Measurements from ENCODE around the gene KCNIP4.
A peak's percentile ranks its signal among the peaks of the same experiment; 100 is the strongest.

Gene KCNIP4

DNA sequence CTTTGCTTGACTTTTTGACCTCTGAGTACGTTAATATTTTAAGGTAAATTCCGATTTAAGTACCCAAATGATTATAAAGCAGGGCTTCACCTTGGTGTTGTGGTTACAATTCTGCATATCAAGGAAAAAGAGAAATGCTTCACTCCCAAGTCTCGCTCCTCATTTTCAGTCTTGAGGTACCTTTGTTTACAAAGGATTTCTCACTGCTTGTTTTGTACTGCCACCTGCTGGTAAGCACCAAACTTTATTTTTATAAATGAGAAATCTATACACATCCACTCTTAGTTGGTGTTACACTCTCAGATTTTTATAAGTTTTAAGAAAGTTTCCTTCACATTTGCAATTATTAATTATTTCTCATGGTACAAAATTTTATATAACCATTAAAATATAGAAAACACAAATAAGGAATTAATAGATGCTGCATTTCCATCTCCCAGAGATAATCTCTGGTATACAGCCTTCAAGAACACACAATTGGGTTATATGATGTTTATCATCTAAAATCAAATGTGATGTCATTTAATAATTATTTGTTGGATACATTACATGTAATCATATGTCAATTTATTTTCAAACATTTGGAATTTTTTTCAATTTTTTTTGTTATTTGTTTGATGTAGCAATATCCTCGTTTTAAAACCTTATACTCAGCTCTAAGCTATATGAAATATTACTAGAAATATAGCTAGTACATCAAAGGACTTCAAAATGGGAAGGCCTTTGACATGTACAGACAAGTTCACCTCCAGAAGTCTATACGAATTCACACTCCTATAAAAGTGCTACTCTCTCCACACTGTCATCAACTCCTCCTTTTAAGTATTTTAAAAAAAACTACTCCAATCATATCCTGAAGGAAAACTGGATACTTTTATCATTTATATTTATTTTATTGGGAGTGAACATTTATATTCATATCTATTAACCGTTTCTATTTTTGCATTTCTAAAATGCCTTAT is 179.9 kb downstream of the KCNIP4 start:
- peak in 1 of 2 donors; percentile 10 for DNase-seq (ENCODE audit: low read depth in 1 of 2, low spot score in 1 of 2)

DNA sequence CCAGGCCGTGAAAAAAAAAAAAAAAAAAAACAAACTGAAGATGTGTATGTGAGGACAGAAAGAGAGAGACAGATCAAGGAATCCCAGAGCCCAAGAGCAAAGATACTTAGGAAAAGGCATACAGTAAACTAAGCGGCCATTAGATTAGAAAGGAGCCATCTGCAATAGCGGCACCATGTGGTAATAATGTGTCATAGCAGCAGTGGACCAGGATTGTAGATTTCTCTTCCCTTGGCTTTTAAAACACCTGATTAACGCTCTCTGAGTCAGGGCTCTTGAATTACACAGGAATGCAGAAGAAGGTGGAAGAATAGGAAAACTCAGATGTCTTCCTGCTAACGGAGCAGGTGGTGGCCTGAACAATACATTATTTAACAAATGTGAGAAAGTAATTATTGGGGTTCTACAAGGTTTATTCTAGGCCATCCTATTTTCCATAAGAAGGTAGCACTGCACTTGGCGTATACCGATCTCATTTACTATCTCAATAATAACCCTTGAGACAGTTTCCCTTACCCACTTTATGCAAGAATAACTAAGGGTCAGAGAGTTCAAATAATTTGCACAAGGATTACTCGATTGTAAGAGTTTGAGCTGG is 182.7 kb downstream of the KCNIP4 start:
- peak in 1 of 2 donors; percentile 7 for DNase-seq (ENCODE audit: low read depth in 1 of 2, low spot score in 1 of 2)

DNA sequence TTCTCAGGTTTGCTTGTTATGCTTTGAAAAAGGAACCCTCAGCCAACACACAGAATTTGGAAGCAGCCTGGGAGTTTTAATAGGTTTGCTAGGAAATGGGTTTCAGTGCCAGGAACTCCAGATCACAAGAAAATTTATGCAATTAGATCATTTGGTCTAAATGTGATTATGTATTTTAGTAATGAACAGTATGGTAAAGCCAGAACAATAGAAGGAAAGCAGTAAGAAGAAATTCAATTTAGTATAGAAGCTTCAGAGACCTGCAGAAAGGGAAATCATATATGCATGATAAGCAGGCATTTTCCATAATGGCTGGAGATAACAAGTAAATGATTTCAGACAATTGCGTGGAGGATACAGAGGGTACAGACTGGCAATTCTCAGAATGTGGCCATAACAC is 184.7 kb downstream of the KCNIP4 start:
- DNase-seq (ENCODE audit: low read depth in 1 of 2, low spot score in 1 of 2), result no peak

DNA sequence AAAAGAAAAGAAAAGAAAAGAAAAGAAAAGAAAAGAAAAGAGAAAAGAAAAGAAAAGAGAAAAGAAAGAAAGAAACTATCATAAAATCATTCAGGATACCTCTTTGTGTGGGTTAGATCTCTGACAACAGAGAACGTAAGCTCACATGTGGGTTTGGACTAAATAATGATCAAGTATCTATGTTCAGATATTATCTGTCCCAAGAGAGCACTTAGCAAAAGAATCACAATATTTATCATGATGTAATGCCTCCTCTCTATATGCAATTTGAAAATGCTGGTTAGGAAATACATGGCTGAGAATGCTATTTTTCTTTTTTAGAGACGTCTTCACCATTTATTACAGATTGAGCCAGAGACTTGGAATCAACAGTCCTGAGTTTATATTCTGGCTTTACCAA is 191.3 kb downstream of the KCNIP4 start:
- DNase-seq (ENCODE audit: low read depth in 1 of 2, low spot score in 1 of 2), result no peak

DNA sequence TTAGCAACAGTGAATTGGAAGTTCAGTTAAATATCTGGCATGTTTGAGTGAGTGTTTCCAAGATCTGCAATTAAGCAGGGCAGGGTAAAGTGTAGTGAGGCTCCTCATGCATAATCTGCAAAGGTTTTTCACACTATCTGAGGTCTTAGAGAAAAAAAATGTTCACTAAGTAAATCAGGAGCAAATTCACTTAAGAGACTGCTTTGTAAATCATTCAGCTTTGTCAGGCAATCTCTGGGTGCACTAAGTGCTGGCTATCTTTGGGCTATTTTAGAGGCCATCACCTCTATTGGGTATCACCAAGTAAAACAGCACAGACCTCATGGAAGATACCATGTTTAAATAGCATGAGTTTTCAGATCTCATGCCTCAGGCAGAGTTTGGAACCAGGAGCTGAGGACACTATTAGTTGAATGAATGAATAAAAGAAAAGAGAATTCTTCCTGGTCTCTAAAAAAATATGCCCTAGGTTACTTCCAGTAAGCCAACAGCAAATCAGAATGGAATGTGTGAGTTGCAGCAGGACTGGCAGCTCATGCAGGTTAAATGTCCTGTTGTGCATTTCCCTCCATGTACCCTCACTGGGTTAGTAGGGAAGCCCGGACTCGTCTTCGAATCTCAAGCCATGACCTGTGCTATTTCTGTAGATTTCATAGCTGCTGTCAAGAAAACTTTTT is 195.3 kb downstream of the KCNIP4 start:
- DNase-seq (ENCODE audit: low read depth in 1 of 2, low spot score in 1 of 2), result no peak

DNA sequence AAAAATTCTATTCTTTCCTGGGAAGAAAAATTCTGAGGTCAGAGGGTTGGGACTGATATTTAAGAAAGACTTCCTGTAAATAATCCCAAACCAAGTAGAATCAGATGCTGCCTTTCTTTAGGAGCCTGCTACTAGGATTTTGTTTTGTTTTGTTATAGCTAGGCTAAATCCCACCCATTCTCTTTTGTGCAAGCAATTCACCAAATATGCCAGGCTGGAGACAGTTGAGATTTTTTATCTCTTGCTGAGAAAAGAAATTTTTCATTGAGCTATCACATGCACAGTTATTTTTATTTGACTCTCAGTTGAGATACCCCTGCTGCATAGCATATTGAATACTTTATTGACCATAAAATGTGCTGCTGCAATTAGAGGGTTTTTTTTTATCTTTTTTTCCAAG is 196.0 kb downstream of the KCNIP4 start:
- no peak for DNase-seq (ENCODE audit: low read depth in 1 of 2, low spot score in 1 of 2)

DNA sequence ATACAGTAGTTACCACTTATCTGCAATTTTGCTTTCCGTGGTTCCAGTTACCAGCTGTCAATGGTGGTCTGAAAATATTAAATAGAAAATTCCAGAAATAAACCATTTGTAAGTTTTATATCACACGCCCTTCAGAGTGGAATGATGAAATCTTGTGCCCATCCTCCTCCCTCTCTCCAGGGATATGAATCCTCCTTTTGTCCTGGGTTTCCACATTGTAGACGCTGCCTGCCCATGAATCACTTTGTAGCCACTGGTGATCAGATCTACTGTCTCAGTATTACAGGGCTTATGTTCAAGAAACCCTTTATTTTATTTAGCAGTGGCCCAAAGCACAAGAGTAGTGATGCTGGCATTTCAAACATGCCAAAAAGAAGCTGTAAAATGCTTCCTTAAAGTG is 198.6 kb downstream of the KCNIP4 start:
- DNase-seq (ENCODE audit: low read depth in 1 of 2, low spot score in 1 of 2), result no peak

DNA sequence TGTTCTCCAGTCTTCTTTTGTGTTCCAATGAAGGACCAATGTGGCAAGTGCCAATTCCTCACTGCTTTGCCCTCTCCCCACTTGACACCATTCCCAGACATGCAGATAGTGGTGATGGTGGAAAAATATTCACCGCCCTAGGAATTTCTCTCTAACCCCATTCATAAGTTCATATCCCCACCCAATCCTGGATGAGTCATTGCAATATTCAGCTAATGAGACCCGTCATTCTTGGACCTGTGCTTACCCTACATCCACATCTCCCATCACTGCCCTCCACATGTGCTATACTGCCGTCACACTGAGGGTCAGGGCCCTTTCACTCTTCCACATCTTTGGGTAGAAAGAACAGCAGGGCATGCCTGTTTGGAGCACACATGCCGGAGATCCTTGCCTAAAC is 199.2 kb downstream of the KCNIP4 start:
- DNase-seq (ENCODE audit: low read depth in 1 of 2, low spot score in 1 of 2), result no peak

DNA sequence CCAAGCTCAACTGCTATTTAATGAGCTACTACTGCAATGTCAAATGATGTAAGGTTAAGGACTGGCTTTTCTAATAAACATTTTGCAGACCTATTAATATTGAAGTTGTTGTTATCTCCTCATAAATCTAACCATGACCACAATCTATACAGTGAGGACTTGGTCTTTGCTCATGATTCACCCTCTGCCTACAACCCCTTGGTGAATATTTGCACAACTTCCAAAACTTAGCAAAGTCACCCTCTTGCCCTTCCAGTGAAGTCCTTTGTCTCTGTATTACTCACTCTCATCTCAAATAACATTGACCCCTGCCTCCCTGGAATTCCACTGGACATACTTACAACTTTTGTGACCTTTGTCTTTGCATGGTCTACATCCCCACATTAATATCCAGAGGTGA is 204.5 kb downstream of the KCNIP4 start:
- no peak for DNase-seq (ENCODE audit: low read depth in 1 of 2, low spot score in 1 of 2)

DNA sequence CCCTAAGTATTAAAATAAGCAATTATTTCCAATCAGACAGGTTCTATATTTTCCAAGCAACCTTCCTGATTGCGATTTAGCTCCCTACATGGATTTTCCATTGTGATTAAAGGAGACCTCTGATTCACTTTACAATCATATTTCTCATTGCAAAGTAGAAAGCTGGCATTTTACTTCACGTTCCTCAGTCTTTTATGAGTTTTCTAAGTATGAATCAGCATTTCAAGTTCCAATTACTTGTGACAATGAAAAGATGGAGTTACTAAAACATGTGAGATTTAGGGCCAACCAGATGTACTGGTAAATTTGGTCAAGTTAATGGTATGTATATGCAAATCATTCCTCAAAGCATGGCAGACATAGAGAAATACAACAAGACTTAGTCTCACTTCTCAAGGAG is 206.2 kb downstream of the KCNIP4 start:
- DNase-seq (ENCODE audit: low read depth in 1 of 2, low spot score in 1 of 2), result no peak

DNA sequence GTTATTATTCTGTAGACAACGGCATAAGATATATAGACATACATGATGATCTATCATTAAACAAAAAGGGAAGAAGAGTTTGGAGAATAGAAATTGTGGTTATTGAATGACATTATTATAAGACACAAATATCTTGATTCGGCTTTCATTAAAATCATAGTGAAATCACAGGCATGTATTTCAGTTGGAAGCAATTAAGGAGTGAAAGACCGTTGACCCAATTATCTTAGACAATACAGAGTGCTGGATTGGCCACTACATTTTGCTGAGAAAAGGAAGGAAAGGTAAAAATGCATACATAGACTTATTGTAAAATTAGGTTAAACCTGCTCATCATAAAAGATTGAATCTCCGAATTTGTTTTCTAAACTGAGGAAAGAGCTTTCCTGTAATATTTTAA is 209.8 kb downstream of the KCNIP4 start:
- no peak for DNase-seq (ENCODE audit: low read depth in 1 of 2, low spot score in 1 of 2)

DNA sequence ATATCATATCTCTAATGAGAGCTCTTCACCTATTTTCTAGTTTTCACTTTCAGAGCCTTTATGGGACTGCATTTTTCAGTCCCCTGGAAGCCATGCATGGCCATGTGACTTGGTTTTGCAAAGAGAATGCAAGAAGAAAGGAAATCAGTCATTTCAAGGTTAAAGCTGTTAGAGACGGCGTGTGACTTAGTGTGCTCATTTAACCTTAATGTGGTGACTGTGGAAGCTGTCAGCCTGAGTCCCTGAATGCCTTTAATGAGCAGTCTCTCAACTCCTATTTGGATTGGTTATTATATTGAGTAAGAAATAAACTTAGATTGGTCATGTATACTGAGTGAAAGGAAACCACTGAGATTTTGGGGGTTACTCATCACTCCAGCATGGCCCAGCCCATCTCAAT is 212.7 kb downstream of the KCNIP4 start:
- DNase-seq (ENCODE audit: low read depth in 1 of 2, low spot score in 1 of 2), result no peak

DNA sequence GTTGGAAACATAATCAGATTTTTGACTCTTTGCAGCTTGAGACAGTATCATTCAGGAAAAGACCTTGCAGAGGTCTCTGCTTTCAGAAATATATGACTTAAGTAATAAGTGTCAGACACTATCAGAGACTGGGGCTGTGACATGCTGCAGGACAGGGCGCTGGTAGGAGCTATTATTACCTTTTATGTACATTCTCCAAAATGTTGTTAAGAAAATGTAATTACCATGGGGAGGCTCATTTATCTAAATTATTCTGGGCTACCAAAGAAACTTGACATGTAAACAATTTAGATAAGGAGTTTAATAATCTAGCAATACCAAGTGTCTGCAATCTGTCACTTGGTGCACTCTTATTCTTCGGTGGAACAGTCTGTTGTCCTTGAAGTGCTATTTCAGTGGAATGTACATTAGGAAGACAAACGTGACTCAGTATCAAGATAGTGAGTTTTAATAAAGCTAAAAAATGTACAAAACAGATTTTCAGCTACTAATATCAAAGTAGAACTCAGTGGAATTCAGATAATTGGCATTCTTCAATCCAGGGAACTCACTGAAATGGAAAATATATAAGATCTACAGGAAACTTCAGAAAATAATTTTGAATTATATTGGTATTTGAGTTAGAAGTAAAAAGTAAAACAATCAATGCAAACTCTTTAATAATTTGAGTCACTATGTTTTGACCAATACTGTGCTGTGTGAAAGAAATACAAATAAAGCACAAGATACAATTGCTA is 214.5 kb downstream of the KCNIP4 start:
- no peak for DNase-seq (ENCODE audit: low read depth in 1 of 2, low spot score in 1 of 2)

DNA sequence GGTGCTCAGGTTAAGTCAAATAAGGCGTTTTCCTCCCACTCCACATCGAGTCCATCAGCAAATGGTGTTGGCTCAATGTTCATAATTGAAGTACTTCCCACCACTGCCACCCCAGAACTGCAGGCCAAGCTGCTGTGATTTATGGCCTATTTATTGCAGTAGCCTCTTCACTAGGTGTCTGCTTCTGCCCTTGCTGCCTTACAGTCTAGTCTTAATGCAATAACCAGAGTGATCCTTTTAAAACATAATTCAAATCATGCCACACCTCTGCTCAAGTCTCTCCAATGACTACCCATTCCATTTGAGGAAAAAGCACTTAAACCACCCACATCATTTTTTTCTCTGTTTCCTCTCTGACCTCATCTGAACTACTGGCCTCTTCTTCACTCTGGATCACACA is 220.3 kb downstream of the KCNIP4 start:
- DNase-seq (ENCODE audit: low read depth in 1 of 2, low spot score in 1 of 2), result no peak

DNA sequence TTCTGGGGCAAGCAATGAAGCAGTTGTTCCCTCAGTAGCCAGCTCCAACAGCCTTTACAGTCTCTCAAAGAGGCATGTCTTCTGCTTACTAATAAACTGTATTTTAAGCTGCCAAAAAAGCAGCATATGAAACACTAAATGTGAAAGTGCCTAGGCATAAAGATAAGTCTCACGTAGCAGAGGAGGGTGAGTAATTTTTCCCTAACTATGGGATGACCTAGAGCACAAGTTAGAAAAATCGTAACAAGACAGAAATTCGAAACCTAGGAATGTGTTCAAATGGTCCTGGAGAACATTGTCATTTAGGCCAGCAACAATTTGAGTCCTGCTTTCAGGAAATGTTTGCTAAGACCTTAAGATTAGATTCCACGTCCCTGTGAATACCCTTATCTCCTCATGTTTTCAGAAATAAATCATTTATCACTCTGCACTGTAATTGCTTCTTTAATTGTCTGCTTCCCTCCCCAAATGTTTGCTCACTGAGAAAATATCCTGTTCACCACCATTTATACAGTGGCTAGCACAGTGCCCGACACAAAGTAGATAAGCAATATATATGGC is 222.2 kb downstream of the KCNIP4 start:
- no peak for DNase-seq (ENCODE audit: low read depth in 1 of 2, low spot score in 1 of 2)

DNA sequence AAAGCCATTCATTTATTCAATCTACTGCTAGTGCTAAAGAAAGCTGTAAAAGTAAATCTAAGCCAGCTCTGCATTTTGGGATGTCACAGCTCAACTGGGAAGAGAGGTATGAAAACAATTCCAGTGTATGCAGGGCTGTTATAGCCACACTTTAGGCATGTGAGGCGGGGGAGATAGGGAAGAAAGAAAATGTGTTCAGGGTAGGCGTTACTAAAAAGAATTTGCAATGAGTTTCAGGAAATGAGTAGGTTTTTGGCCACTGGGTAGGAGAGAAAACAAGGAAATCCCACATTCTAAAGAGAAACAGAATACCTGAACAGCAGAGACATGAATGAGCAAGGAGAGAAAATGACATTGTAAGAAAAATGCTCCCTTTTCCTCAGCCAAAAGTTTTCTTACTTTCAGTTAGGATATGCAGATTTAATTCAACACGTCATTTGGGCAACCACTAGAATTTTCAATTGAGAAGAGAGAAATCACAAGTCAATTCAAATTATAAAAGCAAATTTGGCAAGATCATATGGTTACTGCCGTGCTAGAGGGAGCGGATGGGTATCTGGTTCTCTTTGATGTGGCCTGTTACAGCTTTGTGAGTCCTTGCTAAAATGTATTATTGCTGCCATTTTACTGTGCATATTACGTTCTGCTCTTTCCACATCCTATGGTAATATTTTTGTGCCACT is 226.3 kb downstream of the KCNIP4 start:
- DNase-seq (ENCODE audit: low read depth in 1 of 2, low spot score in 1 of 2), result no peak

DNA sequence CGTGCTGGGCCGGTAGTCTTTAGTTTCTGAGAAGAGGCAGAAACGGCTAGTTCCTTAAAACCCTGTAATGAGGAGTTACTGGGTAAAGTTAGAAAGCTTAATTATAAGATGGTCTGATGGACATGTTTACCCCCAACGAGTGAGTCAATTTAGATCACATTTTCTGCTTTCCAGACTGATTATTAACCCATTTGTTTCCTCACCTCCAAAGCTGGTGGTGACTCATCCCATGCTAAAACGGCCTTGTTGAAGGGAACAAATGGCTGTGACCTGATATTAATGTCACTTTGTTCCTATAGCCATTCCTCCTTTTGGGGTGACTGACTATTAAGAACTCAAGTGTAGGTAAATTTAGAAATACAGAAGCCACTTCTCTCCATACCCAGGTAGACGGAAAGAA is 232.0 kb downstream of the KCNIP4 start:
- no peak for DNase-seq (ENCODE audit: low read depth in 1 of 2, low spot score in 1 of 2)

DNA sequence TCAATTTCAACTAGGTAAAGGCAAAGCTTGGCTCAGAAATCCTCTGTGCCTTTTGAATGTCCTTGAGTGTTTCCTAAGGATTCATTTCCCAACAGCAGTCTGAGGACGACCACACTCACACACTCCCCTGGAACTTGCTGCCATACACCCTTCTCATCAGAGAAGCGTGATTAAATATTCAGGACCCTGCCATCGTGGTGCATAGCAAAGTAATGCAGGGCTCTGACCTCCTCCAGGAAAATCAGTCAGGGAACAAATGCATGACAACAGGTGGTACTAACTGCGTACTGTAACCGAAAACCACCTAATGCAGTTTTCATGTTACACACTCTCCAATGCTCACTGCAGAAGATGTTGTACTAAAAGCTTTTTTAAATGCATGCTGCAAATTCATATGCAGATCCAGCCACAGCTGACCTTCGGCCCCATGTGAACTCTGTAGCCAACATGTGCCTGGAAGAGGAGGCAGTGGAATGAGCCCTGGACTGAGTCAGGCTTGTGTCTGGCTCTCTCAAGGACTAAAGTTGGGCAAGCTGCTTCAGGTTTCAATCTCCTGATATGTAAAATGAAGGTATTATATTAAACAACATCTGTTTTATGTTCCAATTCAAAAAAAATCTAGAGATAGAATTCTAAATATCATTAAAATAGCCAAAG is 238.3 kb downstream of the KCNIP4 start:
- DNase-seq (ENCODE audit: low read depth in 1 of 2, low spot score in 1 of 2), result no peak

DNA sequence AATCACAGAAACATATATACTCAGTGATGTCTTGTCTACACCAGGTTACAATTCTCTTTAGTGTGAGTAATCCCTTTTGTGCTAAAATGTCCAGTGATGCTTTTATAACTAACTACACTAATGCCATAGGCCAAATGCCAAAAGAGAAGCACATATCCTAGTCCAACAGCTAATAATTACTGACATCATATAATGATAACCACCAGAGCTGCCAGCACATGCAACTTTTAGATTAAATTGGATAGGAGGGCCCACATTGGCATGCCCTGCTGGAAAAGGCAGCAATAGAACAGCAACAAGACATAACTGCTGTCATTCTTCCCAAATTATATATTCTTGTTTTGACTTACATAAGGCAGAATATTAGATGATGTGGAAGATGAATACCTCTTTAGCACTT is 238.8 kb downstream of the KCNIP4 start:
- no peak for DNase-seq (ENCODE audit: low read depth in 1 of 2, low spot score in 1 of 2)

DNA sequence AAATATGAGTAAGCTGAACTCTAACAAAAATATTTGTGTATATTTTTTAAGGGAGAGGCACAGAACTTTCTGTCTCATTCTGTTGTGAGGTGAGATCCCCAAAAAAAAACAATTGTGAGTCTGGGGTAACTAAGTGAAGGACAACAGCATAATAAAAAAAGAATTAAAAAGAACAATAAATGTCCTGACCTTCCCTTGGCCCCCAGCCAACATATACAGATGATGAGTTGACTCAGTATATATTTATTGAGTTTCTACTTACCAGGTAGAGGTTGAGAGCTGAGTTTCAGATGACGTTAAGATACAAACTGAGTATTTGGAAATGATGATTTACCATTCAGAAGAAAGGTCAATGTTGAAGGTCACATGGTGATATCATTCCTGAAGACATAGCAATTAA is 239.5 kb downstream of the KCNIP4 start:
- DNase-seq (ENCODE audit: low read depth in 1 of 2, low spot score in 1 of 2), result no peak
